22Rv1 (cell line): ENCODE data around the gene MAPK1.

Experiments
- CTCF ChIP-seq: fragments of 450-650 bp; IDR thresholded peaks from 2 replicates; pipeline ENCODE4 v1.5.1; 2017; ENCODE audit warnings: mild to moderate bottlenecking
- ZFX ChIP-seq: fragments of 450-650 bp; IDR thresholded peaks from 2 replicates; pipeline ENCODE4 v1.6.1; 2017; ENCODE audit warnings: antibody characterized with exemption, borderline replicate concordance

GRCh38 chr22:21707677-21708076 is 159.8 kb downstream of the MAPK1 start:
- no peak for TF ChIP-seq CTCF
- TF ChIP-seq ZFX, result no peak
